Measurements from ENCODE around the gene RBBP7. TPM values are rescaled to one million over a fixed set of nuclear protein-coding genes. Genes with fewer than 3 reads are reported as not detected.

Gene RBBP7
- 88.2 TPM for polyA plus RNA-seq (2012; ENCODE audit: insufficient read depth, insufficient read length, low read depth)

- Histone ChIP-seq H3K9me3 (no peaks in the 10 kb centered on the region), H3K4me1 (no peaks in the 10 kb centered on the region), H3K36me3 (peaks cover 4% of the 10 kb centered on the region; the same call in 1 of the 2 replicates), H3K4me3 (ENCODE audit: low read depth, low read length) (peak within 1 kb of the TSS; percentile 76), H3K27me3 (no peaks in the 10 kb centered on the region)
- peak; percentile 92 for DNase-seq
- TF ChIP-seq CTCF (IDR thresholded peaks at IDR 0.05; ENCODE audit: low read depth, low read length), result no peak
These were observed at the start of gene RBBP7 for GRCh38 chrX:16870095-16870861. Gene RBBP7 (minus strand): TSS chrX:16870362. CDS start chrX:16870053, 309 bp downstream.

GRCh38 chrX:16918979-16919378 is 48.8 kb upstream of the RBBP7 start:
- H3K9me3 ChIP-seq, result no peaks in the 10 kb centered on the region
- no peaks in the 10 kb centered on the region for H3K4me1 ChIP-seq
- H3K36me3 ChIP-seq, result no peaks in the 10 kb centered on the region
- no peak for TF ChIP-seq CTCF (IDR thresholded peaks at IDR 0.05; ENCODE audit: low read depth, low read length)
- no peak overlapping the region for H3K4me3 ChIP-seq (ENCODE audit: low read depth, low read length)
- DNase-seq, result no peak
- no peaks in the 10 kb centered on the region for H3K27me3 ChIP-seq

- H3K4me3 ChIP-seq (ENCODE audit: low read depth, low read length), result no peak overlapping the region
These were observed 47.0 kb upstream of the RBBP7 start for GRCh38 chrX:16917120-16917519.

GRCh38 chrX:16916561-16916960 is 46.4 kb upstream of the RBBP7 start:
- Histone ChIP-seq H3K36me3 (no peaks in the 10 kb centered on the region), H3K4me1 (no peaks in the 10 kb centered on the region), H3K27me3 (no peaks in the 10 kb centered on the region), H3K9me3 (no peaks in the 10 kb centered on the region), H3K4me3 (ENCODE audit: low read depth, low read length) (no peak overlapping the region)
- no peak for TF ChIP-seq CTCF (IDR thresholded peaks at IDR 0.05; ENCODE audit: low read depth, low read length)
- DNase-seq, result no peak

More at GRCh38 chrX:16917120-16917519, 47.0 kb upstream of the RBBP7 start:
- no peak for DNase-seq
- no peaks in the 10 kb centered on the region for H3K4me1 ChIP-seq
- no peaks in the 10 kb centered on the region for H3K36me3 ChIP-seq
- no peak for TF ChIP-seq CTCF (IDR thresholded peaks at IDR 0.05; ENCODE audit: low read depth, low read length)
- H3K27me3 ChIP-seq, result no peaks in the 10 kb centered on the region
- no peaks in the 10 kb centered on the region for H3K9me3 ChIP-seq

- no peaks in the 10 kb centered on the region for H3K4me1 ChIP-seq
- DNase-seq, result no peak
- no peak for TF ChIP-seq CTCF (IDR thresholded peaks at IDR 0.05; ENCODE audit: low read depth, low read length)
- no peak overlapping the region for H3K4me3 ChIP-seq (ENCODE audit: low read depth, low read length)
- H3K36me3 ChIP-seq, result no peaks in the 10 kb centered on the region
- H3K27me3 ChIP-seq, result no peaks in the 10 kb centered on the region
- no peaks in the 10 kb centered on the region for H3K9me3 ChIP-seq
These were observed 43.9 kb upstream of the RBBP7 start for GRCh38 chrX:16914058-16914457.

GRCh38 chrX:16910376-16910775 is 40.2 kb upstream of the RBBP7 start:
- Histone ChIP-seq H3K4me3 (ENCODE audit: low read depth, low read length) (no peak overlapping the region), H3K9me3 (no peaks in the 10 kb centered on the region), H3K36me3 (no peaks in the 10 kb centered on the region), H3K4me1 (no peaks in the 10 kb centered on the region), H3K27me3 (no peaks in the 10 kb centered on the region)
- no peak for DNase-seq
- no peak for TF ChIP-seq CTCF (IDR thresholded peaks at IDR 0.05; ENCODE audit: low read depth, low read length)

Measured in BE2C (cell line).